Measurements from ENCODE around the gene DCUN1D2.
"Not testable (repeated sequence)": the region's sequence is repeated elsewhere in the genome, so short reads cannot be mapped to it uniquely, and the experiment has no call there.

- TF ChIP-seq POLR2A (IDR thresholded peaks at IDR 0.05; ENCODE audit: low read depth); EP300 (IDR thresholded peaks at IDR 0.05): not testable (repeated sequence)
These were observed 54.6 kb downstream of the DCUN1D2 start for GRCh38 chr13:113435907-113436306.

Data from esophagus muscularis mucosa (tissue), 2 donors.